IPS-18c (cell line): ENCODE measurements around the gene CCDC61.

Experiments used
- H3K4me3 ChIP-seq: 2 replicates; pipeline ENCODE4 v1.7.0; 2013; ENCODE audit warnings: low read depth, mild to moderate bottlenecking, low read length, moderate library complexity; ENCODE audit not compliant: insufficient read depth
- H3K9me3 ChIP-seq: one replicate; pipeline ENCODE4 v1.6.1; 2013; ENCODE audit warnings: mild to moderate bottlenecking, low read length, moderate library complexity; ENCODE audit not compliant: control insufficient read depth, insufficient read depth

Gene CCDC61

GRCh38 chr19:46060012-46060411, 64.7 kb downstream of the CCDC61 start:
- H3K9me3 ChIP-seq, result peaks cover 3% of the 10 kb centered on the region
- H3K4me3 ChIP-seq, result no peak overlapping the region

- no peak overlapping the region for H3K4me3 ChIP-seq
- H3K9me3 ChIP-seq, result peaks cover 3% of the 10 kb centered on the region
Measured at GRCh38 chr19:46063201-46063600, 67.9 kb downstream of the CCDC61 start.

- H3K9me3 ChIP-seq, result no peaks in the 10 kb centered on the region
Measured at GRCh38 chr19:46065486-46066071, 70.3 kb downstream of the CCDC61 start.

GRCh38 chr19:46066471-46066870, 71.2 kb downstream of the CCDC61 start:
- no peak overlapping the region for H3K4me3 ChIP-seq

More at GRCh38 chr19:46065486-46066071, 70.3 kb downstream of the CCDC61 start:
- no peak overlapping the region for H3K4me3 ChIP-seq

GRCh38 chr19:46067691-46068090, 72.4 kb downstream of the CCDC61 start:
- peaks cover 1% of the 10 kb centered on the region for H3K9me3 ChIP-seq
- no peak overlapping the region for H3K4me3 ChIP-seq

More at GRCh38 chr19:46066471-46066870, 71.2 kb downstream of the CCDC61 start:
- H3K9me3 ChIP-seq, result no peaks in the 10 kb centered on the region
